ENCODE data around the gene CLASRP. TPM values are rescaled to one million over a fixed set of nuclear protein-coding genes. Genes with fewer than 3 reads are reported as not detected.

Gene CLASRP
- total RNA-seq, 1 experiment from 2014 or later = 87.1 TPM

DNA sequence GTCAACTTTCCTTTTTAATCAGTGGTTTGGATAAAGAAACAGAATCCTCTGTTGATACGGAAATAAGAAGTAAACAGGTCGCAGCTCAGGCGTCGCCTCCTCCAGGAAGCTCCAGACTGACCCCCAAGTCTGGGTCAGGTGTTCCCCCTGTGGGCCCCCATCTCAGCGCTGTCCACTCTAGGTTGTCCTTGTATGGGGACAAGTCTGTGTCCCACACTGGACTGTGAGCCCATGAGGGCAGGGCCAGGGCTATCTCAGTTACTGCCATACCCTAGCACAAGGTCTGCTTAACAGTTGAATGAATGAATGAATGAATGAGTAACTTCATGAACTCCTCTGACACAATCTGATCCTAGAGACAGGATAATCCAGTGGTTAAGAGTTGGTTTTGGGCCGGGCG lies 7.5 kb downstream of the CLASRP start:
- Histone ChIP-seq H2BK12ac (ENCODE audit: insufficient read length, low read depth, low read length) (no peak overlapping the region), H3K27me3 (ENCODE audit: insufficient read depth, low read length) (no peaks in the 10 kb centered on the region), H3K4me1 (ENCODE audit: insufficient read depth, low read length) (no peaks in the 10 kb centered on the region), H3K4ac (ENCODE audit: low read depth, low read length) (no peak overlapping the region), H2BK20ac (ENCODE audit: low read depth, low read length, poor library complexity, severe bottlenecking) (no peak overlapping the region), H3K4me2 (ENCODE audit: insufficient read depth, insufficient read length, low read length) (no peak overlapping the region), H2BK120ac (ENCODE audit: low read depth, low read length, poor library complexity, severe bottlenecking) (no peak overlapping the region), H4K8ac (replicated peaks; ENCODE audit: insufficient read length, low read depth, low read length) (no peak overlapping the region), H3K79me1 (ENCODE audit: insufficient read depth, low read depth, low read length, poor library complexity, severe bottlenecking) (no peaks in the 10 kb centered on the region), H3K18ac (ENCODE audit: insufficient read length, low read depth, low read length) (no peak overlapping the region), H2AFZ (ENCODE audit: low read length) (no peak overlapping the region), H3K56ac (ENCODE audit: insufficient read length, low read depth, low read length) (no peak overlapping the region), H4K91ac (ENCODE audit: insufficient read length, low read depth, low read length) (no peak overlapping the region), H3K9me3 (ENCODE audit: control insufficient read depth, low read depth, low read length) (no peaks in the 10 kb centered on the region), H3T11ph (ENCODE audit: low read length) (no peak overlapping the region), H3K14ac (ENCODE audit: insufficient read depth, low read length) (no peak overlapping the region), H2AK5ac (ENCODE audit: insufficient read length, low read length) (no peak overlapping the region), H3K23ac (ENCODE audit: insufficient read length, low read depth, low read length) (no peak overlapping the region), H3K27ac (ENCODE audit: insufficient read length, low read depth, low read length) (no peak overlapping the region), H3K23me2 (ENCODE audit: insufficient read length, low read depth, low read length, poor library complexity, severe bottlenecking) (no peaks in the 10 kb centered on the region), H3K79me2 (ENCODE audit: insufficient read depth, low read length) (peaks cover 5% of the 10 kb centered on the region; the same call in 1 of the 2 replicates), H2BK15ac (ENCODE audit: low read depth, low read length) (no peak overlapping the region), H2BK5ac (ENCODE audit: insufficient read length, low read length) (no peak overlapping the region), H3K9ac (ENCODE audit: extremely low read depth, insufficient read length, low read length) (no peak overlapping the region), H4K20me1 (ENCODE audit: control insufficient read depth, insufficient read depth, insufficient read length) (no peaks in the 10 kb centered on the region), H4K5ac (ENCODE audit: insufficient read length, low read depth, low read length) (no peak overlapping the region)
- Mint-ChIP-seq H3K4me3 (no peak overlapping the region; a peak in 1 of 5 replicates), H3K27ac (peak overlapping the region in 1 of 3 experiments; percentile 39; a peak in 1 of 7 replicates), H3K27me3 (ENCODE audit: low read depth) (no peaks in the 10 kb centered on the region), H3K9me3 (no peaks in the 10 kb centered on the region; a peak in 1 of 5 replicates), H3K36me3 (ENCODE audit: insufficient read depth in 1 of 3, low read depth in 3 of 3) (peaks cover 17 to 57% (median 50%) of the 10 kb centered on the region in 3 experiments; a peak in 6 of 7 replicates), H3K4me1 (no peaks in the 10 kb centered on the region; a peak in 2 of 4 replicates)
- no CpG with 5 or more reads among the region's 7 CpGs for WGBS (ENCODE audit: extremely low coverage, insufficient read length, low lambda C conversion rate)
- no peak for DNase-seq
- TF ChIP-seq, protein P1, sequence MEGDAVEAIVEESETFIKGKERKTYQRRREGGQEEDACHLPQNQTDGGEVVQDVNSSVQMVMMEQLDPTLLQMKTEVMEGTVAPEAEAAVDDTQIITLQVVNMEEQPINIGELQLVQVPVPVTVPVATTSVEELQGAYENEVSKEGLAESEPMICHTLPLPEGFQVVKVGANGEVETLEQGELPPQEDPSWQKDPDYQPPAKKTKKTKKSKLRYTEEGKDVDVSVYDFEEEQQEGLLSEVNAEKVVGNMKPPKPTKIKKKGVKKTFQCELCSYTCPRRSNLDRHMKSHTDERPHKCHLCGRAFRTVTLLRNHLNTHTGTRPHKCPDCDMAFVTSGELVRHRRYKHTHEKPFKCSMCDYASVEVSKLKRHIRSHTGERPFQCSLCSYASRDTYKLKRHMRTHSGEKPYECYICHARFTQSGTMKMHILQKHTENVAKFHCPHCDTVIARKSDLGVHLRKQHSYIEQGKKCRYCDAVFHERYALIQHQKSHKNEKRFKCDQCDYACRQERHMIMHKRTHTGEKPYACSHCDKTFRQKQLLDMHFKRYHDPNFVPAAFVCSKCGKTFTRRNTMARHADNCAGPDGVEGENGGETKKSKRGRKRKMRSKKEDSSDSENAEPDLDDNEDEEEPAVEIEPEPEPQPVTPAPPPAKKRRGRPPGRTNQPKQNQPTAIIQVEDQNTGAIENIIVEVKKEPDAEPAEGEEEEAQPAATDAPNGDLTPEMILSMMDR (conservative IDR thresholded peaks at IDR 0.05) = no peak
